PC-3 (cell line): ENCODE results near the gene DLG2. TPM values are rescaled to one million over a fixed set of nuclear protein-coding genes. Genes with fewer than 3 reads are reported as not detected.

Experiments
- ATAC-seq: fragments of 200-7000 bp; cut with Tn5 transposase; 2 replicates; pipeline ENCODE4 v1.9.1; 2020; ENCODE audit warnings: mild to moderate bottlenecking, moderate library complexity
- BruUV-seq: library from RNA; stranded (reverse); fragments of 400-500 nt; replicated peaks from 2 replicates; lab custom pipeline; 2021; lab: Mats Ljungman, UMichigan
- CTCF ChIA-PET: fragments of 300-600 bp; sonication (Branson Sonifier 250); formaldehyde crosslinking; loops from one replicate; lab custom pipeline; 2022; ENCODE audit warnings: antibody characterized with exemption; lab: Charles Lee
- POLR2A ChIA-PET: fragments of 300-600 bp; sonication (Branson Sonifier 250); formaldehyde crosslinking; loops from one replicate; lab custom pipeline; 2022; ENCODE audit warnings: antibody characterized with exemption; ENCODE audit not compliant: unreplicated experiment; lab: Charles Lee
- DNase-seq: peaks from one replicate; pipeline ENCODE4 v3.0.0-alpha.2; 2015
- H2AFZ ChIP-seq: fragments of 300-600 bp; sonication (generic); 2 replicates; pipeline ENCODE4 v1.6.0; 2016; ENCODE audit warnings: antibody characterized with exemption, low read length
- H3F3A ChIP-seq: fragments of 300-600 bp; sonication (generic); one replicate; pipeline ENCODE4 v1.6.0; 2017; ENCODE audit warnings: antibody characterized with exemption, low read length, control low read depth, mild to moderate bottlenecking; ENCODE audit not compliant: unreplicated experiment
- H3K27ac ChIP-seq: fragments of 300-600 bp; sonication (generic); 2 replicates; pipeline ENCODE4 v1.5.1; 2016; ENCODE audit warnings: mild to moderate bottlenecking, low read length
- H3K27me3 ChIP-seq: fragments of 300-600 bp; sonication (generic); 2 replicates; pipeline ENCODE4 v1.6.1; 2016; ENCODE audit warnings: low read length, mixed read lengths
- H3K36me3 ChIP-seq: fragments of 300-600 bp; sonication (generic); 2 replicates; pipeline ENCODE4 v1.6.1; 2016; ENCODE audit warnings: low read depth, mixed run types, low read length, mixed read lengths
- H3K4me1 ChIP-seq: fragments of 300-600 bp; sonication (generic); 2 replicates; pipeline ENCODE4 v1.5.1; 2016; ENCODE audit warnings: low read length; ENCODE audit not compliant: insufficient read depth
- H3K4me2 ChIP-seq: fragments of 300-600 bp; sonication (generic); 2 replicates; pipeline ENCODE4 v1.6.0; 2016; ENCODE audit warnings: low read length
- H3K4me3 ChIP-seq: fragments of 300-600 bp; sonication (generic); 2 replicates; pipeline ENCODE4 v1.5.1; 2016; ENCODE audit warnings: mild to moderate bottlenecking, low read length, mixed read lengths
- H3K79me2 ChIP-seq: fragments of 300-600 bp; sonication (generic); 2 replicates; pipeline ENCODE4 v1.6.1; 2017; ENCODE audit warnings: low read length, mixed read lengths
- H3K9ac ChIP-seq: fragments of 300-600 bp; sonication (generic); 2 replicates; pipeline ENCODE4 v1.6.0; 2016; ENCODE audit warnings: mild to moderate bottlenecking, low read length
- H3K9me2 ChIP-seq: fragments of 300-600 bp; sonication (generic); replicated peaks from 2 replicates; pipeline ENCODE4 v1.6.1; 2016; ENCODE audit warnings: mixed run types, low read length, mixed read lengths
- H3K9me3 ChIP-seq: fragments of 300-600 bp; sonication (generic); 2 replicates; pipeline ENCODE4 v1.6.1; 2016; ENCODE audit warnings: low read length, mixed read lengths
- H4K20me1 ChIP-seq: fragments of 300-600 bp; sonication (generic); 2 replicates; pipeline ENCODE4 v1.6.1; 2016; ENCODE audit warnings: low read length, mixed read lengths
- EZH2 ChIP-seq: fragments of 300-600 bp; sonication (generic); IDR thresholded peaks from one replicate; pipeline ENCODE4 v1.6.1; 2017; ENCODE audit warnings: antibody characterized with exemption, mild to moderate bottlenecking, low read length; ENCODE audit not compliant: unreplicated experiment
- EZH2phosphoT487 ChIP-seq: fragments of 300-600 bp; sonication (generic); IDR thresholded peaks from 2 replicates; pipeline ENCODE4 v1.6.1; 2018; ENCODE audit warnings: mild to moderate bottlenecking, antibody characterized with exemption, low read length, borderline replicate concordance
- intact Hi-C: fragments of 100-400 bp; cut with micrococcal nuclease; formaldehyde crosslinking; loops from 2 replicates; pipeline ENCODE4 v1.9.0; 2023
- total RNA-seq: library from RNA; depleted of rRNA; stranded (reverse); fragments of >200 nt; gene quantifications from 2 replicates; pipeline ENCODE4 v1.2.3, GENCODE V29; 2014
- TF ChIP-seq, protein P1 (sequence below): fragments of 300-600 bp; sonication (generic); conservative IDR thresholded peaks from 2 replicates; pipeline ENCODE4 v1.5.1; 2017; ENCODE audit warnings: antibody characterized with exemption, low read depth, mild to moderate bottlenecking, low read length

The DLG2 gene
- total RNA-seq, 1 experiment from 2014 or later, result 0.58 TPM

DNA sequence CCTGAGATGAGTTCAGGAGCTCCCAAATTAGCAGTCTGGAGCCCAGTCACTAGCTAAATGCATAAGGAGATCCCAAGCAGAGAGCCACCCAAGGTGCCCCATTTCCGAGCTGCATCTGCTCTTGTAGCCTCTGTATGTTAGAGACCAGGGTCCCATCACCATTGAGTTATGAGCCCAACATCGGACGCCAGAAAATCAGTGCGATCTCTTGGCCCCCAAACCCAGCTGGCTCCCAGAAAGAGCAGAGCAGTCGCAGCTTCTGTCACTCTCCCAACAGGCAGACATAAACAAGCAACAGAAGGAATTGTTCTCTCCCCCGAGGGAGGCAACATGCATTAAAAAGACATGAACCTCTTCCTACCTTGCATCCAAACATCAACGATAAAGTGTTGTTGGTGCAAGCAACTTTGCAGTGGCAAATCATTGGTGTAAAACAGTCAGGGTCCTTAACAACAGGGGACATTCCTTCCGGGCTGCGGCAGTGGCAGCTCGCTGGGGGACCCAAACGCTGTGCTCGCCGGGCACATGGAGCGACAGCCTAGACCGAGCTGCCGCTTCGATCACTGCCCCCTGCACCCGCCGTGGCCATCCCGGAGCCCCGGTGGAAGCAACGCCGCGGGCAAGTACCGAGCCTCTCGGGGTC is 907.1 kb downstream of the DLG2 start:
- no peak for DNase-seq
- ChIA-PET CTCF (no interaction called here), POLR2A (no interaction called here)
- Histone ChIP-seq H3K9ac (no peak overlapping the region), H3K4me2 (0 out of 2 replicates have a peak overlapping the region, but pooled peaks have one; percentile 16), H3K9me2 (no peaks in the 10 kb centered on the region), H3K27ac (no peak overlapping the region), H3K79me2 (no peaks in the 10 kb centered on the region), H3K4me1 (no peaks in the 10 kb centered on the region), H3K9me3 (no peaks in the 10 kb centered on the region), H3K4me3 (no peak overlapping the region), H2AFZ (no peak overlapping the region), H3K36me3 (no peaks in the 10 kb centered on the region), H4K20me1 (no peaks in the 10 kb centered on the region), H3F3A (no peaks in the 10 kb centered on the region), H3K27me3 (peaks cover 67% of the 10 kb centered on the region)
- BruUV-seq, result no TSS peak
- intact Hi-C loops, result no loop called here
- no peak for ATAC-seq
- TF ChIP-seq, protein P1, sequence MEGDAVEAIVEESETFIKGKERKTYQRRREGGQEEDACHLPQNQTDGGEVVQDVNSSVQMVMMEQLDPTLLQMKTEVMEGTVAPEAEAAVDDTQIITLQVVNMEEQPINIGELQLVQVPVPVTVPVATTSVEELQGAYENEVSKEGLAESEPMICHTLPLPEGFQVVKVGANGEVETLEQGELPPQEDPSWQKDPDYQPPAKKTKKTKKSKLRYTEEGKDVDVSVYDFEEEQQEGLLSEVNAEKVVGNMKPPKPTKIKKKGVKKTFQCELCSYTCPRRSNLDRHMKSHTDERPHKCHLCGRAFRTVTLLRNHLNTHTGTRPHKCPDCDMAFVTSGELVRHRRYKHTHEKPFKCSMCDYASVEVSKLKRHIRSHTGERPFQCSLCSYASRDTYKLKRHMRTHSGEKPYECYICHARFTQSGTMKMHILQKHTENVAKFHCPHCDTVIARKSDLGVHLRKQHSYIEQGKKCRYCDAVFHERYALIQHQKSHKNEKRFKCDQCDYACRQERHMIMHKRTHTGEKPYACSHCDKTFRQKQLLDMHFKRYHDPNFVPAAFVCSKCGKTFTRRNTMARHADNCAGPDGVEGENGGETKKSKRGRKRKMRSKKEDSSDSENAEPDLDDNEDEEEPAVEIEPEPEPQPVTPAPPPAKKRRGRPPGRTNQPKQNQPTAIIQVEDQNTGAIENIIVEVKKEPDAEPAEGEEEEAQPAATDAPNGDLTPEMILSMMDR, result no peak
- TF ChIP-seq EZH2 (no peak), EZH2phosphoT487 (no peak)

DNA sequence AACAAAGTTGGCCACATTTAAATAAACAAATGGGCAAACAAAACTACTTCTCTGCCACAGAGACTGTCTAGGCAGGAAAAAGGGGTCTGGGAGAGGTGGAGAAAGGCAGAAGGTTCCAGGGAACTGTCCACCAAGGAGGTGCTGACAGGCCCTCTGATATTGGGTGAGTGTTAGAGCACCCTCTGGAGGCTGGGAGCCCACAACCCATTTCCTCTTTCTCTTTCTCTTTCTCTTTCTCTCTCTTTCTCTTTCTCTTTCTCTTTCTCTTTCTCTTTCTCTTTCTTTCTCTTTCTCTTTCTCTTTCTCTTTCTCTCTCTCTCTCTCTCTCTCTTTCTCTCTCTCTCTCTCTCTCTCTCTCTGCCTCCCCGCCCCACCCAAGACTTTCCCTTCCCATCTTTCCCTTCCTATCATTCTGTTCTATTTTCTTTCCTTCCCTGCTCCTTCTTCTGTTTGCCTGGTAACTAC is 912.8 kb downstream of the DLG2 start:
- Histone ChIP-seq H3K27me3 (peaks cover 12% of the 10 kb centered on the region), H4K20me1 (no peaks in the 10 kb centered on the region), H3K36me3 (no peaks in the 10 kb centered on the region), H3F3A (no peaks in the 10 kb centered on the region), H3K9ac (no peak overlapping the region), H3K4me3 (no peak overlapping the region), H2AFZ (no peak overlapping the region), H3K27ac (no peak overlapping the region), H3K4me2 (0 out of 2 replicates have a peak overlapping the region, but pooled peaks have one; percentile 0), H3K79me2 (no peaks in the 10 kb centered on the region), H3K4me1 (no peaks in the 10 kb centered on the region), H3K9me3 (no peaks in the 10 kb centered on the region), H3K9me2 (0 out of 2 replicates have a peak, but pooled peaks cover 3% of the 10 kb centered on the region)
- ChIA-PET CTCF (no interaction called here), POLR2A (no interaction called here)
- DNase-seq (peak; percentile 83), ATAC-seq (peak; percentile 67)
- intact Hi-C loops, result loop anchor here (1.0 kb wide), 1 partner anchor 156 kb away; no protein-coding TSS in a partner anchor
- TF ChIP-seq EZH2phosphoT487 (no peak), EZH2 (no peak)
- TF ChIP-seq, protein P1, result peak; percentile 78
- no TSS peak for BruUV-seq

DNA sequence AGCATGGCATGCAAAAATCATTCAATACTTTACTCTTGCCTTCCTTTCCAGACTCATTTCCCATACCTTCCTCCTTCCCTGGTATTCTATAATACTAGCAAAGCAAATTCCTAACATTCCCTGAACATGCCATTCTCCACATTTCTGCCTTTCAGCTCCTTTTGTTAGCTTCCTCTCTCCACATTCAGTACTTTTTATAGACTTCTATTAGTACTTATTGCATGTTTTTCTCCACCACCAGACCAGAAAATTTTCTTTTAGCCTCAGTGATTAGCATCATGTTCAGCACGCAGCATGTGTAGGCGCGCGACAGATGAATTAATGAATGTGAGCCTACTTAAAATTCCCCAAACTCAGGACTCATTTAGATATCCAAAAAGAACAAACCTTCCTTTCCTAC is 935.3 kb downstream of the DLG2 start:
- Histone ChIP-seq H3F3A (no peaks in the 10 kb centered on the region), H3K9ac (no peak overlapping the region), H3K27me3 (peaks cover 22% of the 10 kb centered on the region; the same call in 1 of the 2 replicates), H3K9me2 (no peaks in the 10 kb centered on the region), H4K20me1 (no peaks in the 10 kb centered on the region), H3K4me1 (peaks cover 10% of the 10 kb centered on the region), H3K4me2 (no peak overlapping the region), H3K79me2 (no peaks in the 10 kb centered on the region), H3K36me3 (no peaks in the 10 kb centered on the region), H3K4me3 (no peak overlapping the region), H3K27ac (no peak overlapping the region), H2AFZ (no peak overlapping the region), H3K9me3 (no peaks in the 10 kb centered on the region)
- POLR2A ChIA-PET, result no interaction called here
- BruUV-seq, result no TSS peak
- DNase-seq (no peak), ATAC-seq (no peak)
- intact Hi-C loops, result no loop called here
- CTCF ChIA-PET, result no interaction called here
- TF ChIP-seq EZH2phosphoT487, result no peak
- TF ChIP-seq, protein P1, result no peak
- no peak for TF ChIP-seq EZH2
